Fibroblast of lung (primary cell): Measurements from ENCODE around the gene GOLPH3. TPM values are rescaled to one million over a fixed set of nuclear protein-coding genes. Genes with fewer than 3 reads are reported as not detected.
"Not testable (repeated sequence)": the region's sequence is repeated elsewhere in the genome, so short reads cannot be mapped to it uniquely, and the experiment has no call there.

ENCODE experiments used
- DNase-seq, 2 donors: peaks; one replicate each; pipeline versions ENCODE4 v3.0.0 to v3.0.0-alpha.2; 2010; ENCODE audit warnings: low read depth in 2 of 2
- H2AFZ ChIP-seq: 2 replicates; pipeline ENCODE4 v1.5.1; 2012; ENCODE audit warnings: low read length, control low read depth, inconsistent platforms
- H3K27ac ChIP-seq: 2 replicates; pipeline ENCODE4 v1.5.1; 2011; ENCODE audit warnings: low read length, control low read depth; ENCODE audit not compliant: insufficient read depth
- H3K27me3 ChIP-seq: 2 replicates; pipeline ENCODE4 v1.5.1; 2011; ENCODE audit warnings: mild to moderate bottlenecking, low read length; ENCODE audit not compliant: control insufficient read depth, insufficient read depth
- H3K36me3 ChIP-seq: 2 replicates; pipeline ENCODE4 v1.5.1; 2011; ENCODE audit warnings: low read length; ENCODE audit not compliant: control insufficient read depth, insufficient read depth
- H3K4me1 ChIP-seq: 2 replicates; pipeline ENCODE4 v1.5.1; 2011; ENCODE audit warnings: low read length; ENCODE audit not compliant: control insufficient read depth, insufficient read depth; ENCODE audit errors: extremely low read depth
- H3K4me2 ChIP-seq: 2 replicates; pipeline ENCODE4 v1.5.1; 2011; ENCODE audit warnings: low read length, control low read depth; ENCODE audit not compliant: insufficient read depth; ENCODE audit errors: extremely low read depth
- H3K4me3 ChIP-seq, 4 experiments: fragments of 200-600 bp in 1 of 4; sonication (generic) in 1 of 4; replicated peaks in 1 of 4; 2 replicates each; pipeline ENCODE4 v1.5.1; 2011 to 2016; ENCODE audit warnings: low read length in 4 of 4, low read depth in 3 of 4, mild to moderate bottlenecking in 3 of 4, control low read depth in 2 of 4, inconsistent platforms in 1 of 4, mixed read lengths in 1 of 4; ENCODE audit not compliant: insufficient read depth in 1 of 4; ENCODE audit errors: control extremely low read depth in 1 of 4
- H3K79me2 ChIP-seq: 2 replicates; pipeline ENCODE4 v1.5.1; 2012; ENCODE audit warnings: mild to moderate bottlenecking, low read length, inconsistent platforms; ENCODE audit not compliant: control insufficient read depth, insufficient read depth
- H3K9ac ChIP-seq: 2 replicates; pipeline ENCODE4 v1.5.1; 2011; ENCODE audit warnings: mild to moderate bottlenecking, low read length, control low read depth; ENCODE audit not compliant: insufficient read depth
- H3K9me3 ChIP-seq: 2 replicates; pipeline ENCODE4 v1.5.1; 2012; ENCODE audit warnings: low read depth, low read length; ENCODE audit not compliant: control insufficient read depth, insufficient read depth
- H4K20me1 ChIP-seq: 2 replicates; pipeline ENCODE4 v1.5.1; 2011; ENCODE audit warnings: low read length; ENCODE audit not compliant: control insufficient read depth, insufficient read depth; ENCODE audit errors: extremely low read depth
- EZH2 ChIP-seq: IDR thresholded peaks from 2 replicates; pipeline ENCODE4 v1.5.1; 2012; ENCODE audit warnings: low read length, control low read depth, mild to moderate bottlenecking; ENCODE audit errors: missing control alignments
- polyA plus RNA-seq, 2 donors: library from polyadenylated mRNA; depleted of rRNA in 1 of 2; stranded (reverse) in 1 of 2; unstranded in 1 of 2; fragments of >200 nt; gene quantifications; 2 replicates each; pipeline ENCODE4 v1.2.1, GENCODE V29; 2011 to 2012; ENCODE audit warnings: missing spikeins in 1 of 2
- total RNA-seq: library from RNA; depleted of rRNA; stranded (reverse); fragments of >200 nt; gene quantifications from 2 replicates; pipeline ENCODE4 v1.2.1, GENCODE V29; 2014
- TF ChIP-seq, protein P1 (sequence below), 2 donors: IDR thresholded peaks in 1 of 2; conservative IDR thresholded peaks in 1 of 2; 1 replicate in 1 of 2; 2 replicates in 1 of 2; pipeline ENCODE4 v1.5.1; 2011 to 2012; ENCODE audit warnings: low read length in 2 of 2, control low read depth in 1 of 2, inconsistent platforms in 1 of 2, low read depth in 1 of 2, mild to moderate bottlenecking in 1 of 2

The GOLPH3 gene
- total and polyA plus RNA-seq, 2 donors (not counting 1 experiment from before 2014, with no cell fraction given): 81.4 to 103 TPM

GRCh38 chr5:32082701-32083100 is 91.4 kb downstream of the GOLPH3 start:
- no peak for TF ChIP-seq EZH2
- TF ChIP-seq, protein P1, sequence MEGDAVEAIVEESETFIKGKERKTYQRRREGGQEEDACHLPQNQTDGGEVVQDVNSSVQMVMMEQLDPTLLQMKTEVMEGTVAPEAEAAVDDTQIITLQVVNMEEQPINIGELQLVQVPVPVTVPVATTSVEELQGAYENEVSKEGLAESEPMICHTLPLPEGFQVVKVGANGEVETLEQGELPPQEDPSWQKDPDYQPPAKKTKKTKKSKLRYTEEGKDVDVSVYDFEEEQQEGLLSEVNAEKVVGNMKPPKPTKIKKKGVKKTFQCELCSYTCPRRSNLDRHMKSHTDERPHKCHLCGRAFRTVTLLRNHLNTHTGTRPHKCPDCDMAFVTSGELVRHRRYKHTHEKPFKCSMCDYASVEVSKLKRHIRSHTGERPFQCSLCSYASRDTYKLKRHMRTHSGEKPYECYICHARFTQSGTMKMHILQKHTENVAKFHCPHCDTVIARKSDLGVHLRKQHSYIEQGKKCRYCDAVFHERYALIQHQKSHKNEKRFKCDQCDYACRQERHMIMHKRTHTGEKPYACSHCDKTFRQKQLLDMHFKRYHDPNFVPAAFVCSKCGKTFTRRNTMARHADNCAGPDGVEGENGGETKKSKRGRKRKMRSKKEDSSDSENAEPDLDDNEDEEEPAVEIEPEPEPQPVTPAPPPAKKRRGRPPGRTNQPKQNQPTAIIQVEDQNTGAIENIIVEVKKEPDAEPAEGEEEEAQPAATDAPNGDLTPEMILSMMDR (conservative IDR thresholded peaks at IDR 0.05 in 1 of 2, IDR thresholded peaks at IDR 0.05 in 1 of 2; ENCODE audit: low read depth in 1 of 2, low read length in 2 of 2): no peak
- Histone ChIP-seq H3K9ac (no peak overlapping the region), H3K79me2 (no peaks in the 10 kb centered on the region), H3K9me3 (no peaks in the 10 kb centered on the region), H3K4me2 (no peak overlapping the region), H3K4me1 (no peaks in the 10 kb centered on the region), H2AFZ (no peak overlapping the region), H3K36me3 (no peaks in the 10 kb centered on the region), H3K4me3 (no peak overlapping the region), H3K27ac (no peak overlapping the region), H3K27me3 (no peaks in the 10 kb centered on the region), H4K20me1 (no peaks in the 10 kb centered on the region)
- DNase-seq: no peak

- H4K20me1 ChIP-seq, H3K27ac ChIP-seq, H3K79me2 ChIP-seq, H3K9ac ChIP-seq, H3K27me3 ChIP-seq, H3K4me3 ChIP-seq, H3K4me1 ChIP-seq, DNase-seq, H3K9me3 ChIP-seq, H3K36me3 ChIP-seq, H2AFZ ChIP-seq, H3K4me2 ChIP-seq: not testable (repeated sequence)
Measured at GRCh38 chr5:32080565-32080964, 93.6 kb downstream of the GOLPH3 start.

- not testable (repeated sequence) for H2AFZ ChIP-seq, H3K36me3 ChIP-seq, DNase-seq, H3K4me1 ChIP-seq, H3K9me3 ChIP-seq, H3K9ac ChIP-seq, H3K4me2 ChIP-seq, H3K79me2 ChIP-seq, H3K27ac ChIP-seq, H4K20me1 ChIP-seq, H3K27me3 ChIP-seq, H3K4me3 ChIP-seq
Measured at GRCh38 chr5:32078855-32079254, 95.3 kb downstream of the GOLPH3 start.

GRCh38 chr5:32076699-32077695 is 97.1 kb downstream of the GOLPH3 start:
- Histone ChIP-seq H3K79me2 (no peaks in the 10 kb centered on the region), H3K27ac (no peak overlapping the region), H2AFZ (no peak overlapping the region), H3K9ac (no peak overlapping the region), H3K4me3 (no peak overlapping the region), H3K9me3 (no peaks in the 10 kb centered on the region), H3K4me1 (no peaks in the 10 kb centered on the region), H3K36me3 (no peaks in the 10 kb centered on the region), H3K4me2 (no peak overlapping the region), H3K27me3 (no peaks in the 10 kb centered on the region), H4K20me1 (no peaks in the 10 kb centered on the region)
- TF ChIP-seq, protein P1 (conservative IDR thresholded peaks at IDR 0.05 in 1 of 2, IDR thresholded peaks at IDR 0.05 in 1 of 2; ENCODE audit: low read depth in 1 of 2, low read length in 2 of 2): peak; percentile 72 to 74
- TF ChIP-seq EZH2: no peak
- peak; percentile 76 to 87 for DNase-seq
